H1 (cell line): ENCODE data around the gene CLIC3. TPM values are rescaled to one million over a fixed set of nuclear protein-coding genes. Genes with fewer than 3 reads are reported as not detected.

ENCODE experiments used
- CTCF ChIA-PET: fragments of 300-600 bp; sonication (Branson Sonifier 250); formaldehyde crosslinking; loops from one replicate; lab custom pipeline; 2021; ENCODE audit not compliant: partially characterized antibody; lab: Charles Lee
- POLR2A ChIA-PET: fragments of 300-600 bp; sonication (Branson Sonifier 250); formaldehyde crosslinking; loops from one replicate; lab custom pipeline; 2021; ENCODE audit warnings: inconsistent platforms; ENCODE audit not compliant: partially characterized antibody; lab: Charles Lee
- DNase-seq, 2 experiments: peaks; one replicate each; pipeline versions ENCODE4 v3.0.0 to v3.0.0-alpha.2; 2010 to 2022; ENCODE audit warnings: low spot score in 2 of 2, low read depth in 1 of 2, mixed read lengths in 1 of 2
- FAIRE-seq: peaks from 2 replicates; lab custom pipeline; 2011; peaks lifted over from hg19 to GRCh38; lab: Jason Lieb, UNC
- H2AFZ ChIP-seq: 2 replicates; pipeline ENCODE4 v1.8.1; 2012; ENCODE audit warnings: low read length, inconsistent platforms
- H2AK5ac ChIP-seq: 2 replicates; pipeline ENCODE4 v1.6.1; 2013; ENCODE audit warnings: low read depth, low read length
- H2BK120ac ChIP-seq: replicated peaks from 2 replicates; pipeline ENCODE3; 2013; ENCODE audit warnings: low read depth, low read length, inconsistent platforms
- H2BK12ac ChIP-seq: 2 replicates; pipeline ENCODE4 v1.6.1; 2013; ENCODE audit warnings: low read depth, low read length
- H2BK15ac ChIP-seq: 2 replicates; pipeline ENCODE4 v1.6.1; 2013; ENCODE audit warnings: low read length
- H2BK20ac ChIP-seq: 2 replicates; pipeline ENCODE4 v1.6.1; 2013; ENCODE audit warnings: low read length
- H2BK5ac ChIP-seq: 2 replicates; pipeline ENCODE4 v1.6.1; 2013; ENCODE audit warnings: low read depth, low read length
- H3K14ac ChIP-seq: 2 replicates; pipeline ENCODE4 v1.6.1; 2013; ENCODE audit warnings: inconsistent platforms; ENCODE audit not compliant: insufficient read length
- H3K18ac ChIP-seq: 2 replicates; pipeline ENCODE4 v1.6.1; 2013; ENCODE audit warnings: low read length; ENCODE audit errors: extremely low read depth
- H3K23ac ChIP-seq: 2 replicates; pipeline ENCODE4 v1.6.1; 2013; ENCODE audit warnings: inconsistent platforms; ENCODE audit not compliant: insufficient read length
- H3K23me2 ChIP-seq: 2 replicates; pipeline ENCODE4 v1.6.1; 2013; ENCODE audit warnings: low read depth, low read length
- H3K27ac ChIP-seq: 2 replicates; pipeline ENCODE4 v1.6.1; 2011; ENCODE audit warnings: low read depth, low read length, inconsistent platforms
- H3K27me3 ChIP-seq, 4 experiments: replicated peaks in 1 of 4; 1 replicate in 1 of 4; 2 replicates in 3 of 4; pipeline versions ENCODE4 v1.6.1 to v1.8.1; 2011 to 2013; ENCODE audit warnings: low read length in 3 of 4, mild to moderate bottlenecking in 3 of 4, inconsistent platforms in 2 of 4, mixed read lengths in 2 of 4, moderate library complexity in 1 of 4; ENCODE audit not compliant: control insufficient read depth in 3 of 4, insufficient read depth in 3 of 4; ENCODE audit errors: extremely low read depth in 1 of 4
- H3K36me3 ChIP-seq, 4 experiments: 2 replicates each; pipeline versions ENCODE4 v1.6.1 to v1.8.1; 2011 to 2013; ENCODE audit warnings: mild to moderate bottlenecking in 4 of 4, low read length in 3 of 4, moderate library complexity in 2 of 4, control low read depth in 1 of 4, inconsistent platforms in 1 of 4; ENCODE audit not compliant: insufficient read depth in 4 of 4, control insufficient read depth in 2 of 4
- H3K4ac ChIP-seq: replicated peaks from 2 replicates; pipeline ENCODE3; 2013; ENCODE audit warnings: low read length, low read depth, mixed read lengths, inconsistent platforms; ENCODE audit not compliant: insufficient read length
- H3K4me1 ChIP-seq, 4 experiments: replicated peaks in 1 of 4; 1 replicate in 1 of 4; 2 replicates in 3 of 4; pipeline versions ENCODE4 v1.6.1 to v1.8.1; 2011 to 2013; ENCODE audit warnings: low read length in 3 of 4, inconsistent platforms in 2 of 4, mixed read lengths in 1 of 4; ENCODE audit not compliant: insufficient read depth in 4 of 4, control insufficient read depth in 3 of 4
- H3K4me2 ChIP-seq, 2 experiments: 2 replicates each; pipeline versions ENCODE4 v1.6.1 to v1.8.1; 2011 to 2013; ENCODE audit warnings: low read depth in 2 of 2, low read length in 2 of 2, control low read depth in 1 of 2, inconsistent platforms in 1 of 2, mild to moderate bottlenecking in 1 of 2; ENCODE audit not compliant: insufficient read depth in 1 of 2
- H3K4me3 ChIP-seq, 4 experiments: fragments of 200-600, 300-600 bp in 1 of 4; sonication (generic), shearing (Covaris generic), sonication (Bioruptor Twin) in 1 of 4; 2 replicates each; pipeline versions ENCODE4 v1.5.1 to v1.8.1; 2011 to 2016; ENCODE audit warnings: low read length in 4 of 4, low read depth in 3 of 4, control low read depth in 2 of 4, inconsistent platforms in 2 of 4, mild to moderate bottlenecking in 2 of 4, mixed read lengths in 1 of 4, moderate library complexity in 1 of 4; ENCODE audit not compliant: insufficient read depth in 2 of 4; ENCODE audit errors: extremely low read depth in 1 of 4
- H3K56ac ChIP-seq: replicated peaks from 2 replicates; pipeline ENCODE3; 2013; ENCODE audit warnings: low read depth, mild to moderate bottlenecking, mixed read lengths, low read length, inconsistent platforms; ENCODE audit not compliant: insufficient read length
- H3K79me1 ChIP-seq: 2 replicates; pipeline ENCODE4 v1.6.1; 2013; ENCODE audit warnings: low read depth, low read length, control low read depth
- H3K79me2 ChIP-seq, 2 experiments: 2 replicates each; pipeline versions ENCODE4 v1.6.1 to v1.8.1; 2012 to 2013; ENCODE audit warnings: low read length in 2 of 2, mild to moderate bottlenecking in 2 of 2, inconsistent platforms in 1 of 2; ENCODE audit not compliant: insufficient read depth in 2 of 2, control insufficient read depth in 1 of 2
- H3K9ac ChIP-seq, 4 experiments: replicated peaks in 1 of 4; 1 replicate in 1 of 4; 2 replicates in 3 of 4; pipeline versions ENCODE4 v1.6.1 to v1.8.1; 2011 to 2013; ENCODE audit warnings: low read depth in 3 of 4, low read length in 3 of 4, control low read depth in 2 of 4, mild to moderate bottlenecking in 2 of 4, moderate library complexity in 2 of 4, inconsistent platforms in 1 of 4; ENCODE audit errors: extremely low read depth in 1 of 4
- H3K9me3 ChIP-seq, 2 experiments: 2 replicates each; pipeline versions ENCODE4 v1.6.1 to v1.8.1; 2012 to 2013; ENCODE audit warnings: mild to moderate bottlenecking in 2 of 2, moderate library complexity in 2 of 2, control low read depth in 1 of 2, inconsistent platforms in 1 of 2, low read depth in 1 of 2, low read length in 1 of 2, mixed read lengths in 1 of 2; ENCODE audit not compliant: insufficient read depth in 2 of 2
- H4K20me1 ChIP-seq, 2 experiments: replicated peaks in 1 of 2; 2 replicates each; pipeline versions ENCODE3 to v1.8.1; 2011 to 2013; ENCODE audit warnings: inconsistent platforms in 2 of 2, low read length in 2 of 2, mild to moderate bottlenecking in 1 of 2; ENCODE audit not compliant: insufficient read depth in 2 of 2, control insufficient read depth in 1 of 2
- H4K5ac ChIP-seq: 2 replicates; pipeline ENCODE4 v1.6.1; 2013; ENCODE audit warnings: low read length, low read depth, mixed read lengths, inconsistent platforms; ENCODE audit not compliant: insufficient read length
- H4K8ac ChIP-seq: 2 replicates; pipeline ENCODE4 v1.8.0; 2013; ENCODE audit warnings: mild to moderate bottlenecking, moderate library complexity, low read length, inconsistent platforms; ENCODE audit not compliant: insufficient read depth; ENCODE audit errors: extremely low read depth
- H4K91ac ChIP-seq: replicated peaks from 2 replicates; pipeline ENCODE3; 2013; ENCODE audit warnings: low read length, mixed read lengths, inconsistent platforms; ENCODE audit not compliant: insufficient read length
- ATF3 ChIP-seq: IDR thresholded peaks from 2 replicates; pipeline ENCODE4 v1.6.1; 2011; ENCODE audit warnings: low read depth, mild to moderate bottlenecking, low read length; ENCODE audit not compliant: insufficient read depth
- CTCF ChIP-seq, 3 experiments: IDR thresholded peaks; 1 replicate in 2 of 3; 2 replicates in 1 of 3; pipeline versions ENCODE4 v1.5.1 to v1.6.1; 2011; ENCODE audit warnings: low read length in 3 of 3, mild to moderate bottlenecking in 3 of 3, inconsistent platforms in 2 of 3, low read depth in 1 of 3, moderate library complexity in 1 of 3; ENCODE audit not compliant: insufficient read depth in 1 of 3; ENCODE audit errors: control extremely low read depth in 1 of 3
- MAX ChIP-seq: IDR thresholded peaks from 2 replicates; pipeline ENCODE4 v1.6.1; 2012; ENCODE audit warnings: inconsistent platforms
- SIN3A ChIP-seq, 2 experiments: IDR thresholded peaks in 1 of 2; conservative IDR thresholded peaks in 1 of 2; 2 replicates each; pipeline ENCODE4 v1.6.1; 2011 to 2012; ENCODE audit warnings: low read length in 2 of 2, improper control_type of control experiment in 1 of 2, low read depth in 1 of 2, mild to moderate bottlenecking in 1 of 2
- SP4 ChIP-seq: IDR thresholded peaks from 2 replicates; pipeline ENCODE4 v1.6.1; 2012; ENCODE audit warnings: low read length, inconsistent platforms
- TAF7 ChIP-seq: optimal IDR thresholded peaks from 2 replicates; pipeline ENCODE3; 2011; ENCODE audit warnings: low read depth, mild to moderate bottlenecking, inconsistent platforms, low read length, moderate library complexity, borderline replicate concordance
- YY1 ChIP-seq: IDR thresholded peaks from 2 replicates; pipeline ENCODE4 v1.6.1; 2011; ENCODE audit warnings: low read depth, mild to moderate bottlenecking, low read length
- WGBS, 2 experiments: shearing (Covaris generic) in 1 of 2; methylation state at CpG; one replicate each; pipeline versions ENCODE4 v1.1.6 to v1.1.7; 2013 to 2015; ENCODE audit warnings: low lambda C conversion rate in 2 of 2, mixed read lengths in 2 of 2, inconsistent platforms in 1 of 2, low coverage in 1 of 2, missing lambda C conversion rate in 1 of 2; ENCODE audit not compliant: insufficient replicate concordance in 2 of 2, insufficient coverage in 1 of 2, insufficient read length in 1 of 2; ENCODE audit errors: extremely low coverage in 1 of 2, missing lambda C conversion rate in 1 of 2; 5-methylcytosine and 5-hydroxymethylcytosine counted together
- polyA plus RNA-seq, 7 experiments: library from polyadenylated mRNA; depleted of rRNA in 3 of 7; stranded (reverse) in 5 of 7; unstranded in 2 of 7; fragments of >200 nt in 5 of 7; fragments of 200-250 nt in 2 of 7; gene quantifications; 1 replicate in 5 of 7; 2 replicates in 1 of 7; 4 replicates in 1 of 7; pipeline versions ENCODE4 v1.2.1 to v1.2.3, GENCODE V29; 2011 to 2013; ENCODE audit warnings: missing spikeins in 2 of 7, mixed read lengths in 2 of 7
- total RNA-seq: library from RNA; stranded (reverse); fragmentation: NEBNext Ultra II Directional; extraction: Animal tissue kit (Norgen Biotek cat#: 25700); gene quantifications from 2 replicates; pipeline ENCODE4 v1.2.1, GENCODE V29; 2021

CLIC3 gene
- total and polyA plus RNA-seq, 2 of the 8 experiments (the other 6 are each of a cell fraction or from before 2014, with no cell fraction given), result 0.12 TPM; not detected in 1

- peaks cover 0 to 6% of the 10 kb centered on the region in 2 experiments for H4K20me1 ChIP-seq
- H3K79me2 ChIP-seq, result no peaks in the 10 kb centered on the region
- no peaks in the 10 kb centered on the region for H3K9me3 ChIP-seq
- no peak overlapping the region for H4K91ac ChIP-seq
- FAIRE-seq, result no peak
- H3K4me1 ChIP-seq, result peaks cover 0 to 2% (median 0%) of the 10 kb centered on the region in 4 experiments; a peak in 2 of 7 replicates
- H3K56ac ChIP-seq, result no peak overlapping the region
- no peak for TF ChIP-seq TAF7
- no peak for TF ChIP-seq ATF3
- no peak for TF ChIP-seq SIN3A (conservative IDR thresholded peaks at IDR 0.05 in 1 of 2, IDR thresholded peaks at IDR 0.05 in 1 of 2; ENCODE audit: low read depth in 1 of 2, low read length in 2 of 2)
- no peak for TF ChIP-seq MAX
- TF ChIP-seq SP4, result no peak
- TF ChIP-seq YY1, result no peak
- TF ChIP-seq CTCF (IDR thresholded peaks at IDR 0.05; ENCODE audit: control extremely low read depth in 1 of 3, insufficient read depth in 1 of 3, low read depth in 1 of 3, low read length in 3 of 3), result no peak
- TF ChIP-seq, all 59 proteins: peak for 0
- Histone ChIP-seq H3K79me1 (no peaks in the 10 kb centered on the region; the same call in 1 of the 2 replicates), H3K4ac (no peak overlapping the region), H3K27me3 (no peaks in the 10 kb centered on the region), H3K36me3 (no peaks in the 10 kb centered on the region), H3K4me3 (no peak overlapping the region), H2AFZ (no peak overlapping the region), H2BK20ac (no peak overlapping the region), H2BK12ac (no peak overlapping the region), H3K4me2 (no peak overlapping the region), H4K5ac (no peak overlapping the region), H2BK15ac (no peak overlapping the region), H4K8ac (no peak overlapping the region), H3K18ac (no peak overlapping the region), H3K9ac (no peak overlapping the region), H3K23ac (no peak overlapping the region), H2AK5ac (no peak overlapping the region), H3K23me2 (peaks cover 12% of the 10 kb centered on the region; the same call in 1 of the 2 replicates), H2BK5ac (no peak overlapping the region), H3K14ac (no peak overlapping the region), H3K27ac (no peak overlapping the region), H2BK120ac (no peak overlapping the region)
- 87% methylated on average over 6 of the region's 7 CpGs; no CpG with 5 or more reads in 1 of the 2 experiments for WGBS, 2 experiments
- POLR2A ChIA-PET, result interaction anchor here (0.6 to 1.2 kb wide), 2 partner anchors 7 to 196 kb away, joined by 3 read pairs; no protein-coding TSS in a partner anchor
- DNase-seq, result no peak
- CTCF ChIA-PET, result interaction anchor here (1.5 to 5.6 kb wide), 3 partner anchors 10 to 70 kb away, joined by 4 to 32 read pairs (median 31); partner anchors contain the start of gene PTGDS
These were observed 37.9 kb downstream of the CLIC3 start for GRCh38 chr9:136958473-136958872.
